Measurements from ENCODE around the gene PLRG1.

DNA sequence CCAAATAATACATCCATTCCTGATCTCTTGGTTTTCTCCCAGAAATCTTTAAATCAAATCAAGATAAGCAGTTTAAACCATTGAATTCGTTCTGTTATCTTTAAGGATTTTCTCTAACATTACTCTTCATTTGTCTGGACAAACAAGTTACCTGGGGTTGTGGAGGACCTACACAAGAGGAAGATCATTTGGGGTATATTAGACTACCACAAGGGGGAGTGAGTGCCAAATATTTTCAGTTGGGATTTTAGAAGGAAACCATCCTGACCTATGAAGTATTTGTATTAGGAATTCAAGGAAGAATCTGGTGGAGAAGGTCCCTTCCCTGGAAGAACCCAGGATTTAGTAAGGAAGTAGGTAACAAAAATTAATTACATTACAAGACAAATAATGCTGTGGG, 46.6 kb downstream of the PLRG1 start:
- TF ChIP-seq POLR2A (IDR thresholded peaks at IDR 0.05) = no peak
- TF ChIP-seq, protein P1, sequence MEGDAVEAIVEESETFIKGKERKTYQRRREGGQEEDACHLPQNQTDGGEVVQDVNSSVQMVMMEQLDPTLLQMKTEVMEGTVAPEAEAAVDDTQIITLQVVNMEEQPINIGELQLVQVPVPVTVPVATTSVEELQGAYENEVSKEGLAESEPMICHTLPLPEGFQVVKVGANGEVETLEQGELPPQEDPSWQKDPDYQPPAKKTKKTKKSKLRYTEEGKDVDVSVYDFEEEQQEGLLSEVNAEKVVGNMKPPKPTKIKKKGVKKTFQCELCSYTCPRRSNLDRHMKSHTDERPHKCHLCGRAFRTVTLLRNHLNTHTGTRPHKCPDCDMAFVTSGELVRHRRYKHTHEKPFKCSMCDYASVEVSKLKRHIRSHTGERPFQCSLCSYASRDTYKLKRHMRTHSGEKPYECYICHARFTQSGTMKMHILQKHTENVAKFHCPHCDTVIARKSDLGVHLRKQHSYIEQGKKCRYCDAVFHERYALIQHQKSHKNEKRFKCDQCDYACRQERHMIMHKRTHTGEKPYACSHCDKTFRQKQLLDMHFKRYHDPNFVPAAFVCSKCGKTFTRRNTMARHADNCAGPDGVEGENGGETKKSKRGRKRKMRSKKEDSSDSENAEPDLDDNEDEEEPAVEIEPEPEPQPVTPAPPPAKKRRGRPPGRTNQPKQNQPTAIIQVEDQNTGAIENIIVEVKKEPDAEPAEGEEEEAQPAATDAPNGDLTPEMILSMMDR (IDR thresholded peaks at IDR 0.05) = peak in 2 of 3 donors; percentile 22 to 31

All from breast epithelium (tissue), 3 donors.